AG09309 (cell line): ENCODE data around the gene ASPDH.

Experiments used
- DNase-seq: peaks from one replicate; pipeline ENCODE4 v3.0.0-alpha.2; 2010; ENCODE audit warnings: low read depth
- H3K4me3 ChIP-seq: 2 replicates; pipeline ENCODE4 v1.5.1; 2011; ENCODE audit warnings: mild to moderate bottlenecking, low read depth, low read length, moderate library complexity; ENCODE audit not compliant: control insufficient read depth
- CTCF ChIP-seq: IDR thresholded peaks from 2 replicates; pipeline ENCODE4 v1.5.1; 2011; ENCODE audit warnings: mild to moderate bottlenecking, low read depth, low read length, inconsistent platforms; ENCODE audit not compliant: insufficient read depth, control insufficient read depth; ENCODE audit errors: missing control alignments

Gene ASPDH

GRCh38 chr19:50496189-50497021, 17.3 kb downstream of the ASPDH start:
- TF ChIP-seq CTCF, result no peak
- no peak overlapping the region for H3K4me3 ChIP-seq
- DNase-seq, result no peak

- H3K4me3 ChIP-seq, result no peak overlapping the region
- no peak for DNase-seq
- TF ChIP-seq CTCF, result no peak
These were observed 18.6 kb downstream of the ASPDH start for GRCh38 chr19:50495020-50495531.

- no peak overlapping the region for H3K4me3 ChIP-seq
- DNase-seq, result no peak
- no peak for TF ChIP-seq CTCF
These were observed 19.3 kb downstream of the ASPDH start for GRCh38 chr19:50494186-50495019.

GRCh38 chr19:50493171-50493570, 20.5 kb downstream of the ASPDH start:
- no peak overlapping the region for H3K4me3 ChIP-seq
- TF ChIP-seq CTCF, result no peak
- no peak for DNase-seq

GRCh38 chr19:50492303-50493052, 21.2 kb downstream of the ASPDH start:
- no peak for DNase-seq
- no peak for TF ChIP-seq CTCF

GRCh38 chr19:50490991-50491472, 22.7 kb downstream of the ASPDH start:
- no peak for TF ChIP-seq CTCF
- H3K4me3 ChIP-seq, result no peak overlapping the region
- DNase-seq, result no peak

More at GRCh38 chr19:50492303-50493052, 21.2 kb downstream of the ASPDH start:
- H3K4me3 ChIP-seq, result no peak overlapping the region
